Chondrocyte (in vitro differentiated cells): ENCODE data around the gene SERPINE2. TPM values are rescaled to one million over a fixed set of nuclear protein-coding genes. Genes with fewer than 3 reads are reported as not detected.
A peak's percentile ranks its signal among the peaks of the same experiment; 100 is the strongest.

ENCODE experiments used
- DNase-seq: peaks from one replicate; pipeline ENCODE4 v3.0.0; 2021; ENCODE audit warnings: mixed read lengths, low spot score
- H3K27ac Mint-ChIP-seq: one replicate; pipeline ENCODE4 v1.8.0; 2021; ENCODE audit warnings: mild to moderate bottlenecking, moderate library complexity, mixed read lengths; ENCODE audit not compliant: unreplicated experiment
- H3K27me3 Mint-ChIP-seq: 2 replicates; pipeline ENCODE4 v1.8.0; 2021; ENCODE audit warnings: low read depth, mixed read lengths
- H3K36me3 Mint-ChIP-seq: 2 replicates; pipeline ENCODE4 v1.8.0; 2021; ENCODE audit warnings: low read depth, mixed read lengths
- H3K4me1 Mint-ChIP-seq: 2 replicates; pipeline ENCODE4 v1.8.0; 2021; ENCODE audit warnings: low read depth, mild to moderate bottlenecking, mixed read lengths
- H3K4me3 Mint-ChIP-seq: one replicate; pipeline ENCODE4 v1.8.0; 2021; ENCODE audit warnings: mild to moderate bottlenecking, moderate library complexity, mixed read lengths; ENCODE audit not compliant: unreplicated experiment
- H3K9me3 Mint-ChIP-seq: 2 replicates; pipeline ENCODE4 v1.8.0; 2021; ENCODE audit warnings: low read depth, mixed read lengths
- total RNA-seq: library from RNA; stranded (reverse); gene quantifications from 3 replicates; pipeline ENCODE4 v1.2.1, GENCODE V29; 2021
- TF ChIP-seq, protein P1 (sequence below): fragments of 200-600 bp; sonication (generic); IDR thresholded peaks from 2 replicates; pipeline ENCODE4 v1.5.0; 2021; ENCODE audit warnings: antibody characterized with exemption, mild to moderate bottlenecking, moderate library complexity

Gene SERPINE2
- total RNA-seq, 1 donor from 2014 or later = 46.9 TPM

GRCh38 chr2:223973606-223974005, 65.5 kb downstream of the SERPINE2 start:
- H3K9me3 Mint-ChIP-seq = no peaks in the 10 kb centered on the region
- no peak for DNase-seq
- H3K4me3 Mint-ChIP-seq = no peak overlapping the region
- H3K36me3 Mint-ChIP-seq = peaks cover 1% of the 10 kb centered on the region
- peaks cover 11% of the 10 kb centered on the region for H3K4me1 Mint-ChIP-seq
- H3K27me3 Mint-ChIP-seq = no peaks in the 10 kb centered on the region
- no peak overlapping the region for H3K27ac Mint-ChIP-seq
- TF ChIP-seq, protein P1, sequence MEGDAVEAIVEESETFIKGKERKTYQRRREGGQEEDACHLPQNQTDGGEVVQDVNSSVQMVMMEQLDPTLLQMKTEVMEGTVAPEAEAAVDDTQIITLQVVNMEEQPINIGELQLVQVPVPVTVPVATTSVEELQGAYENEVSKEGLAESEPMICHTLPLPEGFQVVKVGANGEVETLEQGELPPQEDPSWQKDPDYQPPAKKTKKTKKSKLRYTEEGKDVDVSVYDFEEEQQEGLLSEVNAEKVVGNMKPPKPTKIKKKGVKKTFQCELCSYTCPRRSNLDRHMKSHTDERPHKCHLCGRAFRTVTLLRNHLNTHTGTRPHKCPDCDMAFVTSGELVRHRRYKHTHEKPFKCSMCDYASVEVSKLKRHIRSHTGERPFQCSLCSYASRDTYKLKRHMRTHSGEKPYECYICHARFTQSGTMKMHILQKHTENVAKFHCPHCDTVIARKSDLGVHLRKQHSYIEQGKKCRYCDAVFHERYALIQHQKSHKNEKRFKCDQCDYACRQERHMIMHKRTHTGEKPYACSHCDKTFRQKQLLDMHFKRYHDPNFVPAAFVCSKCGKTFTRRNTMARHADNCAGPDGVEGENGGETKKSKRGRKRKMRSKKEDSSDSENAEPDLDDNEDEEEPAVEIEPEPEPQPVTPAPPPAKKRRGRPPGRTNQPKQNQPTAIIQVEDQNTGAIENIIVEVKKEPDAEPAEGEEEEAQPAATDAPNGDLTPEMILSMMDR = no peak

- Mint-ChIP-seq H3K27ac (no peak overlapping the region), H3K4me1 (peaks cover 11% of the 10 kb centered on the region), H3K9me3 (no peaks in the 10 kb centered on the region), H3K4me3 (no peak overlapping the region), H3K36me3 (peaks cover 1% of the 10 kb centered on the region), H3K27me3 (no peaks in the 10 kb centered on the region)
- TF ChIP-seq, protein P1 = no peak
- no peak for DNase-seq
These were observed 66.4 kb downstream of the SERPINE2 start for GRCh38 chr2:223972656-223973102.

GRCh38 chr2:223971731-223972130, 67.4 kb downstream of the SERPINE2 start:
- TF ChIP-seq, protein P1 = no peak
- Mint-ChIP-seq H3K4me1 (peaks cover 8% of the 10 kb centered on the region), H3K36me3 (peaks cover 3% of the 10 kb centered on the region)

GRCh38 chr2:223970343-223971128, 68.5 kb downstream of the SERPINE2 start:
- Mint-ChIP-seq H3K4me1 (peaks cover 7% of the 10 kb centered on the region), H3K27ac (peak overlapping the region; percentile 14), H3K27me3 (no peaks in the 10 kb centered on the region), H3K4me3 (no peak overlapping the region), H3K36me3 (peaks cover 7% of the 10 kb centered on the region), H3K9me3 (no peaks in the 10 kb centered on the region)
- DNase-seq = no peak
- TF ChIP-seq, protein P1 = peak; percentile 97

More at GRCh38 chr2:223971731-223972130, 67.4 kb downstream of the SERPINE2 start:
- no peaks in the 10 kb centered on the region for H3K27me3 Mint-ChIP-seq
- H3K4me3 Mint-ChIP-seq = no peak overlapping the region
- H3K27ac Mint-ChIP-seq = no peak overlapping the region
- no peak for DNase-seq
- no peaks in the 10 kb centered on the region for H3K9me3 Mint-ChIP-seq

GRCh38 chr2:223969856-223970255, 69.2 kb downstream of the SERPINE2 start:
- TF ChIP-seq, protein P1 = no peak
- H3K36me3 Mint-ChIP-seq = peaks cover 7% of the 10 kb centered on the region
- no peaks in the 10 kb centered on the region for H3K27me3 Mint-ChIP-seq
- peak overlapping the region; percentile 14 for H3K27ac Mint-ChIP-seq
- no peaks in the 10 kb centered on the region for H3K9me3 Mint-ChIP-seq
- no peak for DNase-seq
- H3K4me3 Mint-ChIP-seq = no peak overlapping the region
- H3K4me1 Mint-ChIP-seq = peaks cover 7% of the 10 kb centered on the region
